Neural progenitor cell (in vitro differentiated cells): Measurements from ENCODE around the gene SOHLH2. TPM values are rescaled to one million over a fixed set of nuclear protein-coding genes. Genes with fewer than 3 reads are reported as not detected.

Source experiments
- DNase-seq: peaks from one replicate; pipeline ENCODE4 v3.0.0-alpha.2; 2016; ENCODE audit warnings: low spot score
- H2AFZ ChIP-seq: fragments of 200-600 bp; sonication (generic); replicated peaks from 2 replicates; pipeline ENCODE4 v1.6.1; 2016; ENCODE audit warnings: antibody characterized with exemption
- H3F3A ChIP-seq: fragments of 200-600 bp; sonication (generic); 2 replicates; pipeline ENCODE4 v1.6.1; 2016; ENCODE audit warnings: antibody characterized with exemption, low read depth
- H3K27ac ChIP-seq: fragments of 200-600 bp; sonication (generic); 2 replicates; pipeline ENCODE4 v1.5.1; 2016; ENCODE audit warnings: mild to moderate bottlenecking
- H3K27me3 ChIP-seq: fragments of 200-600 bp; sonication (generic); 2 replicates; pipeline ENCODE4 v1.6.1; 2016; ENCODE audit warnings: mild to moderate bottlenecking, moderate library complexity
- H3K36me3 ChIP-seq: fragments of 200-600 bp; sonication (generic); 2 replicates; pipeline ENCODE4 v1.5.1; 2016
- H3K4me1 ChIP-seq: fragments of 200-600 bp; sonication (generic); 2 replicates; pipeline ENCODE4 v1.6.1; 2016; ENCODE audit warnings: mixed run types
- H3K4me2 ChIP-seq: fragments of 200-600 bp; sonication (generic); 2 replicates; pipeline ENCODE4 v1.6.1; 2016
- H3K4me3 ChIP-seq: fragments of 200-600 bp; sonication (generic); 2 replicates; pipeline ENCODE4 v1.5.1; 2016
- H3K79me2 ChIP-seq: fragments of 200-600 bp; sonication (generic); 2 replicates; pipeline ENCODE4 v1.6.1; 2016; ENCODE audit warnings: low read depth
- H3K9ac ChIP-seq: fragments of 200-600 bp; sonication (generic); 2 replicates; pipeline ENCODE4 v1.6.1; 2016
- H3K9me3 ChIP-seq: fragments of 200-600 bp; sonication (generic); 2 replicates; pipeline ENCODE4 v1.5.1; 2016; ENCODE audit warnings: low read depth
- H4K20me1 ChIP-seq: fragments of 200-600 bp; sonication (generic); 2 replicates; pipeline ENCODE4 v1.6.1; 2016; ENCODE audit warnings: low read depth
- H3K27ac Mint-ChIP-seq: 3 replicates; pipeline ENCODE4 v1.8.0; 2021; ENCODE audit warnings: mixed read lengths
- H3K27me3 Mint-ChIP-seq: 2 replicates; pipeline ENCODE4 v1.8.0; 2022; ENCODE audit warnings: low read depth, mild to moderate bottlenecking, inconsistent platforms, moderate library complexity, mixed read lengths; ENCODE audit not compliant: insufficient read depth
- H3K36me3 Mint-ChIP-seq: 3 replicates; pipeline ENCODE4 v1.8.0; 2021; ENCODE audit warnings: mixed read lengths
- H3K4me1 Mint-ChIP-seq: 3 replicates; pipeline ENCODE4 v1.8.0; 2021; ENCODE audit warnings: mixed read lengths
- H3K4me3 Mint-ChIP-seq: 3 replicates; pipeline ENCODE4 v1.8.0; 2021; ENCODE audit warnings: mild to moderate bottlenecking, moderate library complexity, mixed read lengths
- H3K9me3 Mint-ChIP-seq: 3 replicates; pipeline ENCODE4 v1.8.0; 2020; ENCODE audit warnings: mixed read lengths
- CTCF ChIP-seq: fragments of 200-600 bp; sonication (generic); IDR thresholded peaks from 2 replicates; pipeline ENCODE4 v1.5.1; 2017; ENCODE audit warnings: antibody characterized with exemption, mild to moderate bottlenecking
- EZH2 ChIP-seq: fragments of 200-600 bp; sonication (generic); IDR thresholded peaks from 2 replicates; pipeline ENCODE4 v1.6.1; 2017; ENCODE audit warnings: antibody characterized with exemption, mild to moderate bottlenecking, moderate library complexity
- EZH2phosphoT487 ChIP-seq: fragments of 200-600 bp; sonication (generic); IDR thresholded peaks from 2 replicates; pipeline ENCODE4 v1.6.1; 2017; ENCODE audit warnings: antibody characterized with exemption
- total RNA-seq: library from RNA; depleted of rRNA; stranded (reverse); fragments of >200 nt; gene quantifications from 2 replicates; pipeline ENCODE4 v1.2.3, GENCODE V29; 2015; ENCODE audit warnings: low replicate concordance

SOHLH2 gene
- total RNA-seq, 1 donor from 2014 or later: 1.4 TPM

DNA sequence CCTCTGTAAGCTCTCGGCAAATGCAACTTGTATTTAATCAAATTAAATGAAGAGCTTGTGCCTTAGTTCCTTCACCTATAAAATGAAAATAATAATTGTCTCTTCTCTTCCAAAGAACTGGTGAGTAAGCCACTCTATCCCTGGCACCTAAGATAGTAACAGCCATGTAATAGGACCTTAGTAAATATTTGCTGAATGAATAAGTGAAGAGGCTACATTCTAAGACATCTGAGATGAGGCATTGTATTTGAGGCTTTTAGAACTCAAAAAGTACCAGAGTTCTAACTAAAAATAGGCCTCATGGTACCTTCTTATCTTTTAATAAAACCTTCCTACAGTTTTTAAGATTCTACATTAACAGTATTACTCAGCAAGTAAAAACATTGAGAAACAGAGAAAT is 65.9 kb downstream of the SOHLH2 start:
- H3K9ac ChIP-seq: no peak overlapping the region
- peaks cover 5% of the 10 kb centered on the region for H3K9me3 Mint-ChIP-seq
- H3K4me3 Mint-ChIP-seq: no peak overlapping the region
- H3K27ac Mint-ChIP-seq: no peak overlapping the region
- no peaks in the 10 kb centered on the region for H3K4me1 Mint-ChIP-seq
- no peak for DNase-seq
- no peak overlapping the region for H2AFZ ChIP-seq
- H3K4me1 ChIP-seq: no peaks in the 10 kb centered on the region
- no peaks in the 10 kb centered on the region for H4K20me1 ChIP-seq
- no peak overlapping the region for H3K4me2 ChIP-seq
- no peaks in the 10 kb centered on the region for H3K36me3 ChIP-seq
- no peak overlapping the region for H3K4me3 ChIP-seq
- H3K27me3 Mint-ChIP-seq: no peaks in the 10 kb centered on the region
- no peaks in the 10 kb centered on the region for H3K36me3 Mint-ChIP-seq
- no peaks in the 10 kb centered on the region for H3K79me2 ChIP-seq
- no peaks in the 10 kb centered on the region for H3K27me3 ChIP-seq
- no peak overlapping the region for H3K27ac ChIP-seq
- TF ChIP-seq EZH2phosphoT487 (no peak), CTCF (no peak), EZH2 (no peak)
- no peaks in the 10 kb centered on the region for H3F3A ChIP-seq
- no peaks in the 10 kb centered on the region for H3K9me3 ChIP-seq

DNA sequence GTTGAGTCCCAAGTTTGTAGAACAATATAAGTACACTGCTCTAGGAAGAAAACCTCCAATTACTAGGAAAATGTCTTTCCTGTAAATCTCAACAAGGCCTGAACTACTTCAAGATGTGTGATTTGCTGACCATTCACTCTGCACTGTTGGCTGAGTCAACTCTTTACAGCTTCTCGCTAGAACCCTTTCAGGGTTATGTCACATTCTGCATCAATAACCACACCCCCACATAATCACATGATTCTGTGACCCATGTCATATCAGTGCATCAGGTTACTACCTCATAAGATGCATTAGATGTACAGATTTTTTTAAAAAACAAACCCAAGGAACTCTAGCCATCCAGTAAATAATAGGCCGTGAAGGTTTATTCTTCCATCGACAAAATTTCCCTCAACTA is 67.0 kb downstream of the SOHLH2 start:
- Histone ChIP-seq H3K9me3 (no peaks in the 10 kb centered on the region), H3K9ac (no peak overlapping the region), H3K27me3 (no peaks in the 10 kb centered on the region), H3K4me2 (no peak overlapping the region), H2AFZ (no peak overlapping the region), H3K36me3 (no peaks in the 10 kb centered on the region), H4K20me1 (no peaks in the 10 kb centered on the region), H3K4me3 (no peak overlapping the region), H3K4me1 (peaks cover 4% of the 10 kb centered on the region), H3K27ac (no peak overlapping the region), H3K79me2 (no peaks in the 10 kb centered on the region), H3F3A (no peaks in the 10 kb centered on the region)
- Mint-ChIP-seq H3K27me3 (no peaks in the 10 kb centered on the region), H3K4me3 (no peak overlapping the region), H3K4me1 (no peaks in the 10 kb centered on the region), H3K27ac (no peak overlapping the region), H3K36me3 (no peaks in the 10 kb centered on the region), H3K9me3 (peaks cover 5% of the 10 kb centered on the region)
- DNase-seq: no peak
- TF ChIP-seq EZH2phosphoT487 (no peak), EZH2 (no peak), CTCF (no peak)

DNA sequence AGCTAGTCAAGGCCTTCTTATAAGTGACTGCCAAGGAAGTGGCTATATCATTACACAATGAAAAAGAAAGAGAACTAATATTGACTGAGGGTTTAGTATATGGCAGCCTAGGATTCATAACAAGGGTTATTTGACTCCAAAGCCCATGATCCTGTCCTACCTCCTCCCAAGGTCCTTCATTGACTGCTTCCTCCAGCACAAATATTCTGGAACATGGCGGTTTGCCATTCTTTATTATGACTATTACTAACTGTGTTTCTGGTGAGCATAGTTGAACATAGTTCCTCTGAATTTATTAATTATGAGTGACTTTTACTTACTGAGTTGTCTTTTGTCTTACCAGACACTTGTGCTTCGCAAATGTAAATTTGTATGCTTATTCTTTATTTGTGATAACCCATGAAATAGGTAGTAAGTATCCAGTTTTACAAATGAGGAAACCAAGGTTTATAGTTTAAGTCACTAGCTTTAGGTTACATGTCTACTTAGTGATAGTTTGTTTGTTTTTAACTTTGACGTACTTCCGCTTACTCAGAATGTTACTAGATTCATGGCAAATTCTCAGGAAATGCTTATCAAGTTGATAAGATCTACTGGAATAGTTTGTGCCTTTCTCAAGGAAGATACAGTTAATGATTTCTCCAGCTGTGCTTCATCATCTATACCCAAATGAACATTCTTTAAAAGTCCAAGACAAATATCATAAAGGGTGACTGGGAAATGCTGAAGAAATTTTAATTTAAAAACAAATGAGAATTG is 67.7 kb downstream of the SOHLH2 start:
- no peak for DNase-seq
- no peak overlapping the region for H3K4me3 ChIP-seq
- no peaks in the 10 kb centered on the region for H3K9me3 ChIP-seq
- no peak overlapping the region for H3K4me3 Mint-ChIP-seq
- no peak overlapping the region for H3K27ac ChIP-seq
- H3K27me3 ChIP-seq: no peaks in the 10 kb centered on the region
- H3K4me2 ChIP-seq: no peak overlapping the region
- peaks cover 2% of the 10 kb centered on the region for H3K27me3 Mint-ChIP-seq
- no peaks in the 10 kb centered on the region for H3K4me1 Mint-ChIP-seq
- H3K9me3 Mint-ChIP-seq: peaks cover 5% of the 10 kb centered on the region
- peaks cover 4% of the 10 kb centered on the region for H3K4me1 ChIP-seq
- H4K20me1 ChIP-seq: no peaks in the 10 kb centered on the region
- H3K36me3 Mint-ChIP-seq: no peaks in the 10 kb centered on the region
- H2AFZ ChIP-seq: no peak overlapping the region
- TF ChIP-seq EZH2phosphoT487 (no peak), CTCF (no peak), EZH2 (no peak)
- H3K79me2 ChIP-seq: no peaks in the 10 kb centered on the region
- no peak overlapping the region for H3K9ac ChIP-seq
- H3K36me3 ChIP-seq: no peaks in the 10 kb centered on the region
- no peaks in the 10 kb centered on the region for H3F3A ChIP-seq
- H3K27ac Mint-ChIP-seq: no peak overlapping the region
